Smooth muscle cell (in vitro differentiated cells): ENCODE results near the gene YPEL5. TPM values are rescaled to one million over a fixed set of nuclear protein-coding genes. Genes with fewer than 3 reads are reported as not detected.

Experiments used
- DNase-seq: peaks from one replicate; lab custom pipeline; 2025; ENCODE audit not compliant: unreplicated experiment; lab: John Stamatoyannopoulos, UW
- H2AFZ ChIP-seq: fragments of 200-600 bp; sonication (generic); 2 replicates; pipeline ENCODE4 v1.6.0; 2016; ENCODE audit warnings: antibody characterized with exemption, low read depth, mild to moderate bottlenecking
- H3F3A ChIP-seq: fragments of 200-600 bp; sonication (generic); 2 replicates; pipeline ENCODE4 v1.6.0; 2017; ENCODE audit warnings: antibody characterized with exemption, low read depth
- H3K27ac ChIP-seq: fragments of 200-600 bp; sonication (generic); 2 replicates; pipeline ENCODE4 v1.5.1; 2016; ENCODE audit warnings: low read depth, mild to moderate bottlenecking
- H3K27me3 ChIP-seq: fragments of 200-600 bp; sonication (generic); 2 replicates; pipeline ENCODE4 v1.6.1; 2016; ENCODE audit warnings: low read depth, mild to moderate bottlenecking
- H3K36me3 ChIP-seq: fragments of 200-600 bp; sonication (generic); 2 replicates; pipeline ENCODE4 v1.5.1; 2016; ENCODE audit warnings: low read depth
- H3K4me1 ChIP-seq: fragments of 200-600 bp; sonication (generic); 2 replicates; pipeline ENCODE4 v1.5.1; 2016; ENCODE audit warnings: low read depth
- H3K4me2 ChIP-seq: fragments of 200-600 bp; sonication (generic); 2 replicates; pipeline ENCODE4 v1.6.0; 2016; ENCODE audit warnings: mild to moderate bottlenecking
- H3K4me3 ChIP-seq: fragments of 200-600 bp; sonication (generic); 2 replicates; pipeline ENCODE4 v1.5.1; 2016; ENCODE audit warnings: mild to moderate bottlenecking
- H3K79me2 ChIP-seq: fragments of 200-600 bp; sonication (generic); 2 replicates; pipeline ENCODE4 v1.6.0; 2016; ENCODE audit warnings: low read depth, mild to moderate bottlenecking
- H3K9ac ChIP-seq: fragments of 200-600 bp; sonication (generic); 2 replicates; pipeline ENCODE4 v1.6.0; 2016; ENCODE audit warnings: low read depth
- H3K9me3 ChIP-seq: fragments of 200-600 bp; sonication (generic); replicated peaks from 2 replicates; pipeline ENCODE4 v1.5.1; 2016; ENCODE audit warnings: low read depth
- H4K20me1 ChIP-seq: fragments of 200-600 bp; sonication (generic); 2 replicates; pipeline ENCODE4 v1.6.0; 2016; ENCODE audit warnings: low read depth
- CTCF ChIP-seq: fragments of 200-600 bp; sonication (generic); IDR thresholded peaks from 2 replicates; pipeline ENCODE4 v1.5.1; 2017; ENCODE audit warnings: borderline replicate concordance, mild to moderate bottlenecking, antibody characterized with exemption; ENCODE audit not compliant: insufficient read depth, poor library complexity, severe bottlenecking
- WGBS: methylation state at CpG from one replicate; pipeline ENCODE4 v1.1.7; 2016; ENCODE audit warnings: low lambda C conversion rate; 5-methylcytosine and 5-hydroxymethylcytosine counted together
- polyA plus RNA-seq: library from polyadenylated mRNA; unstranded; fragments of >200 nt; fragmentation: Nextera tagmentation; extraction: Ambion mirVana; gene quantifications from 2 replicates; pipeline ENCODE4 v1.2.1, GENCODE V29; 2016
- total RNA-seq: library from RNA; depleted of rRNA; stranded (reverse); fragments of >200 nt; gene quantifications from 2 replicates; pipeline ENCODE4 v1.2.3, GENCODE V29; 2014

Gene YPEL5
- total and polyA plus RNA-seq, 2 experiments from 2014 or later = 95.7 to 155 TPM

GRCh38 chr2:30161929-30162706 is 15.3 kb downstream of the YPEL5 start:
- Histone ChIP-seq H3K4me1 (no peaks in the 10 kb centered on the region), H3K9ac (no peak overlapping the region), H3K27me3 (no peaks in the 10 kb centered on the region), H2AFZ (no peak overlapping the region), H3K4me3 (no peak overlapping the region), H3K4me2 (no peak overlapping the region), H3K36me3 (peaks cover 17% of the 10 kb centered on the region), H3K79me2 (no peaks in the 10 kb centered on the region), H3K9me3 (no peaks in the 10 kb centered on the region), H3K27ac (peak overlapping the region; percentile 71), H4K20me1 (peaks cover 61% of the 10 kb centered on the region), H3F3A (peaks cover 26% of the 10 kb centered on the region)
- DNase-seq = no peak
- no peak for TF ChIP-seq CTCF
- WGBS = 79% methylated on average over 7 of the region's 7 CpGs

- Histone ChIP-seq H3K27me3 (no peaks in the 10 kb centered on the region), H3K4me3 (no peak overlapping the region), H3K36me3 (peaks cover 17% of the 10 kb centered on the region), H4K20me1 (peaks cover 54% of the 10 kb centered on the region), H3F3A (peaks cover 24% of the 10 kb centered on the region), H2AFZ (no peak overlapping the region), H3K9ac (no peak overlapping the region), H3K79me2 (no peaks in the 10 kb centered on the region), H3K4me2 (no peak overlapping the region), H3K27ac (peak overlapping the region; percentile 71), H3K4me1 (no peaks in the 10 kb centered on the region), H3K9me3 (no peaks in the 10 kb centered on the region)
- no peak for DNase-seq
- TF ChIP-seq CTCF = no peak
- 60% methylated on average over 2 of the region's 2 CpGs for WGBS
Observed at GRCh38 chr2:30162806-30163205, 16.0 kb downstream of the YPEL5 start.

GRCh38 chr2:30164131-30164925 is 17.5 kb downstream of the YPEL5 start:
- peak overlapping the region; percentile 71 for H3K27ac ChIP-seq
- peaks cover 6% of the 10 kb centered on the region for H3K36me3 ChIP-seq
- peak overlapping the region; percentile 37 for H3K9ac ChIP-seq
- no peak for DNase-seq
- H3K4me2 ChIP-seq = peak overlapping the region; percentile 32
- no peaks in the 10 kb centered on the region for H3K9me3 ChIP-seq
- peaks cover 21% of the 10 kb centered on the region for H3F3A ChIP-seq
- peaks cover 39% of the 10 kb centered on the region for H4K20me1 ChIP-seq
- WGBS = 34% methylated on average over 7 of the region's 7 CpGs
- H2AFZ ChIP-seq = no peak overlapping the region
- H3K79me2 ChIP-seq = no peaks in the 10 kb centered on the region
- TF ChIP-seq CTCF = no peak
- no peak overlapping the region for H3K4me3 ChIP-seq
- H3K4me1 ChIP-seq = no peaks in the 10 kb centered on the region
- no peaks in the 10 kb centered on the region for H3K27me3 ChIP-seq
